Bronchial epithelial cell (primary cell): ENCODE results near the gene NLGN2. TPM values are rescaled to one million over a fixed set of nuclear protein-coding genes. Genes with fewer than 3 reads are reported as not detected.

ENCODE experiments used
- DNase-seq: peaks from one replicate; pipeline ENCODE4 v3.0.0-alpha.2; 2010; ENCODE audit warnings: low read depth
- FAIRE-seq: peaks from 2 replicates; lab custom pipeline; 2011; peaks lifted over from hg19 to GRCh38; lab: Jason Lieb, UNC
- H3K27me3 ChIP-seq: 2 replicates; pipeline ENCODE4 v1.5.1; 2011; ENCODE audit warnings: low read length; ENCODE audit not compliant: control insufficient read depth, insufficient read depth
- H3K36me3 ChIP-seq: 2 replicates; pipeline ENCODE4 v1.5.1; 2011; ENCODE audit warnings: low read length; ENCODE audit not compliant: control insufficient read depth, insufficient read depth
- H3K4me3 ChIP-seq: 2 replicates; pipeline ENCODE4 v1.5.1; 2011; ENCODE audit warnings: mild to moderate bottlenecking, low read depth, low read length, control low read depth
- total RNA-seq: library from RNA; depleted of rRNA; stranded (reverse); fragments of >200 nt; gene quantifications from 2 replicates; pipeline ENCODE4 v1.2.1, GENCODE V29; 2014
- TF ChIP-seq, protein P1 (sequence below): IDR thresholded peaks from 2 replicates; pipeline ENCODE4 v1.5.1; 2011; ENCODE audit warnings: mild to moderate bottlenecking, moderate library complexity, low read length, control low read depth, inconsistent platforms; ENCODE audit not compliant: insufficient read depth, severe bottlenecking

NLGN2 gene
- total RNA-seq, 1 donor from 2014 or later: 0.79 TPM

DNA sequence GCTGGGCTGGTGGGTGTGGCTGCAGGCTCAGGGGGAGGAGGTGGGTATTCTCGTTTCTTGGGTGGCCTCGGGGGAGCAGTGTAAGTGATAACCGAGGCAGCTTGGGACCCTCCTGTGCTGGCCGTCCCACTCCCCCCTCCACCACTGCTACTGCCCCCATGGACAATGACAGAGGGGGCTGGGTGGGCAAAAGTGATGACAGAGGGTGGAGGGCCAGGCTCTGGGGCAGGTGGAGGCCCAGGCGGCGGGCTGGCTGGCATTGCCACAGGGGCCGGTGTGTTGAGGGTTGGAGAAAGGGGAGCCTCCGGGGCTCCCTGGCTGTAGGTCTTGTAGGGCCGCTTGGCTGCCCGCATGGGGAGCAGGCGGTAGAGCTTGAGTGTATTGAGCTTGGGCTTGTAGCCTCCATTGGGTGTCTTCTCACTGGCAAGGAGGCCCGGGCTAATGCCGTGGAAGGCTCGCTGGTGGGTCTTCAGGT, 55.8 kb downstream of the NLGN2 start:
- H3K4me3 ChIP-seq: no peak overlapping the region
- H3K36me3 ChIP-seq: peaks cover 21% of the 10 kb centered on the region
- TF ChIP-seq, protein P1, sequence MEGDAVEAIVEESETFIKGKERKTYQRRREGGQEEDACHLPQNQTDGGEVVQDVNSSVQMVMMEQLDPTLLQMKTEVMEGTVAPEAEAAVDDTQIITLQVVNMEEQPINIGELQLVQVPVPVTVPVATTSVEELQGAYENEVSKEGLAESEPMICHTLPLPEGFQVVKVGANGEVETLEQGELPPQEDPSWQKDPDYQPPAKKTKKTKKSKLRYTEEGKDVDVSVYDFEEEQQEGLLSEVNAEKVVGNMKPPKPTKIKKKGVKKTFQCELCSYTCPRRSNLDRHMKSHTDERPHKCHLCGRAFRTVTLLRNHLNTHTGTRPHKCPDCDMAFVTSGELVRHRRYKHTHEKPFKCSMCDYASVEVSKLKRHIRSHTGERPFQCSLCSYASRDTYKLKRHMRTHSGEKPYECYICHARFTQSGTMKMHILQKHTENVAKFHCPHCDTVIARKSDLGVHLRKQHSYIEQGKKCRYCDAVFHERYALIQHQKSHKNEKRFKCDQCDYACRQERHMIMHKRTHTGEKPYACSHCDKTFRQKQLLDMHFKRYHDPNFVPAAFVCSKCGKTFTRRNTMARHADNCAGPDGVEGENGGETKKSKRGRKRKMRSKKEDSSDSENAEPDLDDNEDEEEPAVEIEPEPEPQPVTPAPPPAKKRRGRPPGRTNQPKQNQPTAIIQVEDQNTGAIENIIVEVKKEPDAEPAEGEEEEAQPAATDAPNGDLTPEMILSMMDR: no peak
- FAIRE-seq (no peak), DNase-seq (no peak)
- H3K27me3 ChIP-seq: no peaks in the 10 kb centered on the region

DNA sequence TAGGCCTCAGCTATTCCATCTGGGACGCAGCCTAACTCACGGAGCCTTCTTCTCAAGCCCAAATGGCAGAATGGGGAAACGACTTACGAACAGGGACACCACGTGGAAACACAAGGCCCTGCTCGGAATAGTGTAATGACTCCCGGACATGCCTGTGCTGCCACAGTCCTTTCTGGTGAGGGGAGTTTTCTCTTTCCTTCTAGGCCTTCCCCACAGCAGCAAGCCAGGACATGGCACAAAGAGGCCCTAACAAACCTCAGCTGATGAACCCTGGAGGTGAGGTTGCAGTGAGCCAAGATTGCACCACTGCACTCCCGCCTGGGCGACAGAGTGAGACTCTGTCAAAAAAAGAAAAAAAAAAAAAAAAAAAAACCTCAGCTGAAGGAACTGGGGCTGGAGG, 56.4 kb downstream of the NLGN2 start:
- Histone ChIP-seq H3K4me3 (no peak overlapping the region), H3K36me3 (peaks cover 21% of the 10 kb centered on the region), H3K27me3 (no peaks in the 10 kb centered on the region)
- DNase-seq (no peak), FAIRE-seq (no peak)
- TF ChIP-seq, protein P1: no peak

DNA sequence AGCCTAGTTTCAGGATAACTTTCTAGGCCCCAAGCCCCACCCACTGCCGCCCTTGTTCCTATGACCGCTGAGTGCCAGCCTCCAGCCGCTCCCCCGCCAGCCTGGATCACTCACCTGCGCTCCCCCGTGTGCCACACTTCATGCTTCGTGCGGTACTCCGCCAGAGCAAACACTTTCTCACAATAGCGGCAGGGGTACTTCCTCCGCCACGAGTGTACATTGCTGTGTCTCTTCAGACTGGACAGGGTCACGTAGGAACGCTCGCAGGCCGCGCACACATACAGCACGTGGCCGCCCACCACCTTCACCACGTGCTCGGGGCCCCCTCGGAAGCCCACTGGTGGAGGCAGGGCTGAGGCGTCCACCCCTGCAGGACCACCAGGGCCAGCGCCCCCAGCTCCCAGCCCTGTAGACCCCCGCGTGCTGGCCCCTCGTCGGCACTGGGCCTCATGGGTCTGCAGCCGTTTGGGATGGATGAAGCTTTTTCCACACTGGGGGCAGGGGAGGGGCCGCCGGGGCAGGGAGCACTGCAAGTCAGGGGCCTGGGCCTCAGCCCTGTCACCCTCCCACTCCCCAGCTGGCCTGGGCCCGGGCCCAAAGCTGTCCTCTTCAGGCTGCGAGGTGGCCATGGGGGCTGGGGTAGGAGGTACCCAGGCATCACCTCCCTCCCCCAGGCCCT, 58.1 kb downstream of the NLGN2 start:
- peaks cover 20% of the 10 kb centered on the region for H3K36me3 ChIP-seq
- H3K4me3 ChIP-seq: no peak overlapping the region
- FAIRE-seq (no peak), DNase-seq (no peak)
- H3K27me3 ChIP-seq: no peaks in the 10 kb centered on the region
- TF ChIP-seq, protein P1: no peak

- no peak for FAIRE-seq
- TF ChIP-seq, protein P1: no peak
- no peak for DNase-seq
- H3K36me3 ChIP-seq: peaks cover 20% of the 10 kb centered on the region
- H3K27me3 ChIP-seq: no peaks in the 10 kb centered on the region
- H3K4me3 ChIP-seq: no peak overlapping the region
Measured at GRCh38 chr17:7466318-7466638, 58.6 kb downstream of the NLGN2 start.

DNA sequence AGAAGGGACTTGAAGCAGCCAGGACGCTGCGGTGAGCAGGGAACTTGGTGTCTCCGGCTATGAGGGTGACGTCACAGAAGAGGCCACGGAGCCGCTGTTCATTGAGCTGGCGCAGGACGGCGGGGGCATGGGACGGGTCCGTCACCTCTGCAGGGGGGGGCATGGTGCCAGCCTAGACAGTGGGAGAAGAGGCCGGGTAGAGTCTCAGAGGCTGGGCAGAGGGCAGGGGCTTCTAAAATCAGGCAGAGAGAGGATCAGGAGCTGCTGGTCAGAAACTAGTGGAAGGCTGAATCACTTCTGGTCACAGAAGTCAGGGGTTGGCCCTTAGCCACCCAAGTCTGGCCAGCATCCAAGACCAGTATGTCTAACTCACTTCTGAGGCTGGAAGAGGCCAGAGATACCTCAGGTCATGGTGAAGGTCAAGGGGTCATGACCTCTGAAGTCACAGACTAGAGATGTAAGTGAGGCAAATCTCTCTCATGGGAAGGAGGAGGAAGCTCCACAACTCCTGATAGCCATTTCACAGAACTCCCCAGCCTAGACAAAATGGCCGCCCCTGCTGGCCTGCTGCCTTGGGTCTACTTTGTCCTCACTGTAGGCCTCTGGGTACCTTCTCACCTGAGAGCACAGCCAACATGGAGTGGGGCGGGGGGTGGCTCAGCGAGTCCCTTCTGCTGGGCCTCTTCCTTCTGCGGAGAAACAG, 59.1 kb downstream of the NLGN2 start:
- H3K36me3 ChIP-seq: peaks cover 21% of the 10 kb centered on the region
- FAIRE-seq (no peak), DNase-seq (no peak)
- H3K27me3 ChIP-seq: no peaks in the 10 kb centered on the region
- no peak overlapping the region for H3K4me3 ChIP-seq
- TF ChIP-seq, protein P1: no peak
